ES-I3 (cell line): ENCODE measurements around the gene MGST2.
"Not testable (repeated sequence)": the region's sequence is repeated elsewhere in the genome, so short reads cannot be mapped to it uniquely, and the experiment has no call there.

Experiments used
- H3K36me3 ChIP-seq: 2 replicates; pipeline ENCODE4 v1.6.1; 2013; ENCODE audit warnings: mild to moderate bottlenecking, low read length, control low read depth, moderate library complexity; ENCODE audit not compliant: insufficient read depth
- H3K4me1 ChIP-seq: 2 replicates; pipeline ENCODE4 v1.6.1; 2013; ENCODE audit warnings: mild to moderate bottlenecking, control low read depth, low read length; ENCODE audit not compliant: insufficient read depth
- H3K9ac ChIP-seq: 2 replicates; pipeline ENCODE4 v1.6.1; 2013; ENCODE audit warnings: low read depth, mild to moderate bottlenecking, low read length, moderate library complexity
- H3K9me3 ChIP-seq: 2 replicates; pipeline ENCODE4 v1.6.1; 2013; ENCODE audit warnings: mild to moderate bottlenecking, low read length, moderate library complexity; ENCODE audit not compliant: control insufficient read depth, insufficient read depth

MGST2 gene

GRCh38 chr4:139690419-139690818 is 24.8 kb downstream of the MGST2 start:
- Histone ChIP-seq H3K36me3 (no peaks in the 10 kb centered on the region), H3K9ac (no peak overlapping the region), H3K9me3 (no peaks in the 10 kb centered on the region), H3K4me1 (no peaks in the 10 kb centered on the region)

GRCh38 chr4:139692309-139693012 is 26.8 kb downstream of the MGST2 start:
- Histone ChIP-seq H3K9me3 (no peaks in the 10 kb centered on the region), H3K4me1 (no peaks in the 10 kb centered on the region), H3K36me3 (no peaks in the 10 kb centered on the region), H3K9ac (no peak overlapping the region)

GRCh38 chr4:139694522-139695107 is 29.0 kb downstream of the MGST2 start:
- no peaks in the 10 kb centered on the region for H3K36me3 ChIP-seq

DNA sequence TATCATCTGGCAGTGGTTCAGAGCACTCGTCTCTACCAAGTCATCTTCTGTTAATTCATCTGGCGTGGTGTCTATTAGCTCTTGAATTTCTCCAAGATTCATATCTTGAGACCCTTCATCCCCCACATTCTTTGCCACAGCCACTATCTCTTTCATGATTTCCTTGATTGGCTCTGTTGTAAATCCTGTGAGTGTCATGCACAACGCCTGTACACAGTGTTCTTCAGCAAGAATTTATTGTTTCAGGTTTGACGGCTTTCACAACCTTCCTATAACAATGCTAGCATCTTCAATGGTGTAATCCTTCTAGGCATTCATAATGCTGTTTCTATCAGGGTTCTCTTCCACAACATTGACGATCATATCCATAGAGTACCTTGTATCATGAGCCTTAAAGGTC is 30.9 kb downstream of the MGST2 start:
- H3K4me1 ChIP-seq: no peaks in the 10 kb centered on the region
- H3K9ac ChIP-seq: no peak overlapping the region
- H3K9me3 ChIP-seq: no peaks in the 10 kb centered on the region
- no peaks in the 10 kb centered on the region for H3K36me3 ChIP-seq

More at GRCh38 chr4:139694522-139695107, 29.0 kb downstream of the MGST2 start:
- Histone ChIP-seq H3K9ac (no peak overlapping the region), H3K4me1 (no peaks in the 10 kb centered on the region), H3K9me3 (no peaks in the 10 kb centered on the region)

DNA sequence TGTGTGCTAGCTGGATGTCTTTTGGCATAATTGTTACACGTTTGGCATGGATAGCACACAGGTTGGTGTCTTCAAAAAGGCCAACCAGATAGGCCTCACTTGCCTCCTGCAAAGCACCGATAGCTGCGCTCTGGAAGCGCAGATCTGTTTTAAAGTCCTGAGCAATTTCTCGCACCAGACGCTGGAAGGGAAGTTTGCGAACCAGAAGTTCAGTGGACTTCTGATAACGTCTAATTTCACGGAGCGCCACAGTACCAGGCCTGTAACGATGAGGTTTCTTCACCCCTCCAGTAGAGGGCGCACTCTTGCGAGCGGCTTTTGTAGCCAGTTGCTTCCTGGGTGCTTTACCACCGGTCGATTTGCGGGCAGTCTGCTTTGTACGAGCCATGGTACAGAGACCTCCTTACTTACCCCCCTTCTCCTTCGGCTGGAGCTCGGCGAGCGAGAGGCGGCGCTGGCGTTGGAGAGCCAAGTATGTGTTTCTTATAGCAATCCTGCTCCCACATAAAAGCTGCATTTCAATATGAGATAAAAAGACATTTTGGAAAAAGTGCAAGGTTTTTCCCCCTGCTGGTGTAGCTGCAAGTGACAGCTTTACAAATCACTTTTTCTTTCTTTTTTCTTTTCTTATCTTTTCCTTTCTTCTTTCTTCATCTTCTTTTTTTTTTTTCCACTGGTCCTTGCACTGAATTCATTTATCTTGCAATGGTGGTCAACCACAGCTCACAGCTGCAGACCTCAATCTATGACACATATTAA is 32.7 kb downstream of the MGST2 start:
- not testable (repeated sequence) for H3K9me3 ChIP-seq, H3K9ac ChIP-seq, H3K4me1 ChIP-seq, H3K36me3 ChIP-seq

- Histone ChIP-seq H3K36me3 (no peaks in the 10 kb centered on the region), H3K9me3 (no peaks in the 10 kb centered on the region), H3K4me1 (no peaks in the 10 kb centered on the region), H3K9ac (no peak overlapping the region)
Measured at GRCh38 chr4:139700568-139700967, 34.9 kb downstream of the MGST2 start.

DNA sequence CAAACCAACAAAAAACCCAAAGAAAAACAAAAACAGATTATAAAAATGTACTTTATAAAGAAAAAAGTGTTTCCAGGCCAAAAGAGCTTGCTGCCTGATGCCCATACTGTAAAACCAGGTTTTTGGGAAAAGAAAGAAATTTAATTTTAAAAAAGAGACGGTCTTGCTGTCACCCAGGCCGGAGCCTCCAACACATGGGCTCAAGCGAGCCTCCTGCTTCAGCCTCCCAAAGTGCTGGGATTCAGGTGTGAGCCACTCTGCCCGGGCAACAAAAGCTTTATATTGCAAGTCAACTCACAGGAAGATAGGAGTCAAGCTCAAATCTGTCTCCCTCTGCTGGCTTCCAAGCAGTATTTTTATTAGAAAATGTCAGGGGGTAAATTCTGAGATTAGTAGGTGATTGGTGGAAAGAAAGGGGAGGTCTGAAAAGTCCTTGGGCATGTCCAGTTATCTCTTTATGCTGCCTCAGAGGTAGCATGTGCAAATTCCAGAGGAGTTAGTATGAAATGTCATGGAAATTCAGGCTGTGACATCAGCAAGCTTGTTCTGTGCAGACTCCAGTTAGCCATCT is 39.4 kb downstream of the MGST2 start:
- Histone ChIP-seq H3K9me3 (no peaks in the 10 kb centered on the region), H3K9ac (no peak overlapping the region), H3K36me3 (no peaks in the 10 kb centered on the region), H3K4me1 (no peaks in the 10 kb centered on the region)

- Histone ChIP-seq H3K9ac (no peak overlapping the region), H3K9me3 (no peaks in the 10 kb centered on the region)
Measured at GRCh38 chr4:139709660-139710059, 44.0 kb downstream of the MGST2 start.

DNA sequence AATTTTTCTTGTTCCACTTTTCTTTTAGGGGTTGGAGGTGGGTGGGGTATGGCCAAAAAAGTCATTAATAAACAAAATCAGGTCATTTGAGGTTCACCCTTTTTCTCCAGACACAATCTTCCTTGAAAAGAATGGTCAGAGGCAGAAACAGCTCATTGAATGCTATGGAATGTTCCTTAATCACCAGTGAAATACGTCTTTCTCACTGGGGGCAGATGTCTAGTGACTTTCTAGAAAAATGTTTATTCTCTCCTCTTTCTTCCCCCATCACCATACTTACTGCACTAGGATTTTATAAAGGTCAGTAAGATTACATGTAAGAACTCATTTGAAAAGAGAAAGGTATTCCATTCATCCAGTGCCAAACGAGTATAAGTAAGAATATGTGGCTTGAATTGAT is 44.5 kb downstream of the MGST2 start:
- H3K9ac ChIP-seq: no peak overlapping the region
- H3K4me1 ChIP-seq: no peaks in the 10 kb centered on the region
- H3K36me3 ChIP-seq: no peaks in the 10 kb centered on the region
- H3K9me3 ChIP-seq: no peaks in the 10 kb centered on the region

More at GRCh38 chr4:139709660-139710059, 44.0 kb downstream of the MGST2 start:
- H3K36me3 ChIP-seq: no peaks in the 10 kb centered on the region
- no peaks in the 10 kb centered on the region for H3K4me1 ChIP-seq

DNA sequence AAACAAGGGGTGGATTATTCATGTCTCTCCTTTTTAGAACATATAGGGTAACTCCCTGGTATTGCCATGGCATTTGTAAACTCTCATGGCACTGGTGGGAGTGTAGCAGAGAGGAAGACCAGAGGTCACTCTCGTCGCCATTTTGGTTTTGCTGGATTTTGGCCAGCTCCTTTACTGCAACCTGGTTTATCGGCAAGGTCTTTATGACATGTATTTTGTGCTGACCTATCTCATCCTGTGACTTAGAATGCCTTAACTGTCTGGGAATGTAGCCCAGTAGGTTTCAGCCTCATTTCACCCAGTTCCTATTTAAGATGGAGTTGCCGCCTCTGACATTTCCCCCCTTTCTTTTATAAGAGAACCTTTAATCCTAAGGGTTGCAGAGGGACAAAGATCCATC is 45.8 kb downstream of the MGST2 start:
- Histone ChIP-seq H3K9ac (no peak overlapping the region), H3K9me3 (no peaks in the 10 kb centered on the region), H3K4me1 (no peaks in the 10 kb centered on the region), H3K36me3 (no peaks in the 10 kb centered on the region)

DNA sequence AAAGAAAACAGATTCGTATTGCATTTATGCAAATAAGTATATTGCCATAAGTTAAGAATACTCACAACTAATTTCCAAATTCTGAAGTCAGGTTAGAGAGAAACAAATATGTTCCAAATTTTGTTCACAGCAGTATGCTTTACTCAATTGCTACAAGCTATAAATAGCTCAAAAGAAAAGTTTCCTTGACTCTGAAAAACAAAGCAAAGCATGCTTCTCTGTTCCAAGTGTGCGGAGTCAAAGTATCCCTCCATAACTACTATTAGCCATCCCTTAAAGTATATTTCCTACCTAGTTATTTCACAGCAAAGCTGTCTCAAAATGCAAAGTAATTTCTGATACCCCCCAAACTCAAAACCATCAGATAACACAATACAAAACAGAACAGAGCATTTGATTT is 47.3 kb downstream of the MGST2 start:
- H3K9me3 ChIP-seq: no peaks in the 10 kb centered on the region
- H3K36me3 ChIP-seq: no peaks in the 10 kb centered on the region
- no peaks in the 10 kb centered on the region for H3K4me1 ChIP-seq
- no peak overlapping the region for H3K9ac ChIP-seq

- Histone ChIP-seq H3K9ac (no peak overlapping the region), H3K9me3 (no peaks in the 10 kb centered on the region), H3K36me3 (no peaks in the 10 kb centered on the region), H3K4me1 (no peaks in the 10 kb centered on the region)
Measured at GRCh38 chr4:139715746-139716391, 50.2 kb downstream of the MGST2 start.

DNA sequence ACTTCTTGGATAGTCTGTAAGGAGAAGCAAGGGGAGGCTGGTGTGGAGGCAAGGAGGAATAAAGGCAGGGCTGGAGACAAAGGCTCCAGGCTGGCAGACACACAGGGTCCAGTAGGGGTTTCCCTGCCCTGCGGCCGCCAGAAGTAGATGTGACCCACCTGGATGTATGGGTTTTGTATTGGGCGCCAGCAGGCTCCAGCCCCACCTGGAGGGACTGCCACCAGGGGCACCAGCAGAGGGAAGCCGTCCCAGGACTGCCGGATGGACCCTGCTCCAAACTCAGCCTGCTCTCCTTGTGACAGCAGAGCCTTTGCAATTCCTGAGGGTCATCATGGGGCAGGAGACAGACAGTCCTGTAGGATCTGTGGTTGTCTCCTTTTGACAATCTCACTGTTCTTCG is 52.7 kb downstream of the MGST2 start:
- no peaks in the 10 kb centered on the region for H3K36me3 ChIP-seq
- H3K9ac ChIP-seq: no peak overlapping the region
- no peaks in the 10 kb centered on the region for H3K9me3 ChIP-seq
- H3K4me1 ChIP-seq: no peaks in the 10 kb centered on the region

DNA sequence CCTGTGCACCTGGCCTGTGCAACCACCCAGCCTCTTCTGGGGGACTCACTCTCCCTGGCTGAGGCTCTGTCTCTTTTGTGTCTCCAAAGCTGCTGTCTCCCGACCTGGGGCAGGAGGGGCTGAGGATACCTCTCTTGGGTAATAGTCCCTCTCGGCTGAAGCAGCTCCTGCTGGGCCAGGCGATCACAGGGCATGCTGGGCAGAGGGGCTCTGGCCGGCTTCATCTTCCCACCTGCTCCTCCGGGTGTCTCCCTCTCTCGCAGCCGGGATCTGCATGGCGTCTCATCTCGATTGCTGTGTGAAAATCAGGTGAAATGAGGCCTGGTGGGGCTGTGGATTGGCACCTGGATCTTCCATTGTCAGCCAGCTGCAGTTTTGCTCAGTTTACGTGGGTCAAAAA is 53.2 kb downstream of the MGST2 start:
- H3K36me3 ChIP-seq: no peaks in the 10 kb centered on the region
- no peaks in the 10 kb centered on the region for H3K9me3 ChIP-seq
- no peak overlapping the region for H3K9ac ChIP-seq
- no peaks in the 10 kb centered on the region for H3K4me1 ChIP-seq
